ENCODE measurements around the gene PGBD2. TPM values are rescaled to one million over a fixed set of nuclear protein-coding genes. Genes with fewer than 3 reads are reported as not detected.

PGBD2 gene
- total and polyA plus RNA-seq, 2 of the 13 experiments (the other 11 are each of a cell fraction or from before 2014, with no cell fraction given) = 6.0 to 7.4 TPM

- TF ChIP-seq ZBTB40 (IDR thresholded peaks at IDR 0.05) (no peak), ZBTB40 (CRISPR knock-in tag; IDR thresholded peaks at IDR 0.05) (no peak; the same call in 1 of the 2 replicates), SNAPC4 (CRISPR knock-in tag; IDR thresholded peaks at IDR 0.05) (peak; percentile 4; the same call in 1 of the 2 replicates), RXRA (CRISPR knock-in tag; IDR thresholded peaks at IDR 0.05) (no peak), U2AF1 (optimal IDR thresholded peaks at IDR 0.05; ENCODE audit: low read depth, low read length) (peak; percentile 29), USF2 (IDR thresholded peaks at IDR 0.05; ENCODE audit: low read depth, low read length) (no peak), USF2 (CRISPR knock-in tag; IDR thresholded peaks at IDR 0.05; ENCODE audit: borderline replicate concordance) (0 out of 2 replicates have a peak, but pooled peaks have one; percentile 8), GMEB1 (CRISPR knock-in tag; IDR thresholded peaks at IDR 0.05; ENCODE audit: borderline replicate concordance) (no peak), IKZF4 (CRISPR knock-in tag; IDR thresholded peaks at IDR 0.05; ENCODE audit: borderline replicate concordance, low read depth, not compliant biosample characterization) (no peak)
Observed at GRCh38 chr1:248873993-248874533, 32.0 kb upstream of the PGBD2 start (continued).

All from HepG2 (cell line).